ENCODE data around the gene GPC5. TPM values are rescaled to one million over a fixed set of nuclear protein-coding genes. Genes with fewer than 3 reads are reported as not detected.

The GPC5 gene
- total RNA-seq, 1 donor from 2014 or later = 0.99 TPM

- TF ChIP-seq CTCF (IDR thresholded peaks at IDR 0.05) = no peak
- DNase-seq (ENCODE audit: low spot score) = no peak
- H3K4me3 Mint-ChIP-seq (ENCODE audit: unreplicated experiment) = no peak overlapping the region
- H3K27me3 Mint-ChIP-seq (ENCODE audit: low read depth) = no peaks in the 10 kb centered on the region
- peaks cover 10% of the 10 kb centered on the region for H3K4me1 Mint-ChIP-seq (ENCODE audit: low read depth)
- no peak overlapping the region for H3K27ac Mint-ChIP-seq (ENCODE audit: unreplicated experiment)
- H3K36me3 Mint-ChIP-seq (ENCODE audit: low read depth) = no peaks in the 10 kb centered on the region
- H3K9me3 Mint-ChIP-seq (ENCODE audit: low read depth) = peaks cover 14% of the 10 kb centered on the region
These were observed 146.3 kb downstream of the GPC5 start for GRCh38 chr13:91544723-91545122.

- no peaks in the 10 kb centered on the region for H3K36me3 Mint-ChIP-seq (ENCODE audit: low read depth)
- no peaks in the 10 kb centered on the region for H3K4me1 Mint-ChIP-seq (ENCODE audit: low read depth)
- TF ChIP-seq CTCF (IDR thresholded peaks at IDR 0.05) = no peak
- no peak for DNase-seq (ENCODE audit: low spot score)
- peaks cover 25% of the 10 kb centered on the region for H3K9me3 Mint-ChIP-seq (ENCODE audit: low read depth)
- H3K27ac Mint-ChIP-seq (ENCODE audit: unreplicated experiment) = no peak overlapping the region
- no peaks in the 10 kb centered on the region for H3K27me3 Mint-ChIP-seq (ENCODE audit: low read depth)
- H3K4me3 Mint-ChIP-seq (ENCODE audit: unreplicated experiment) = no peak overlapping the region
These were observed 148.5 kb downstream of the GPC5 start for GRCh38 chr13:91546900-91547299.

- no peak for TF ChIP-seq CTCF (IDR thresholded peaks at IDR 0.05)
- Mint-ChIP-seq H3K36me3 (ENCODE audit: low read depth) (peaks cover 2% of the 10 kb centered on the region), H3K4me1 (ENCODE audit: low read depth) (peaks cover 13% of the 10 kb centered on the region), H3K27ac (ENCODE audit: unreplicated experiment) (no peak overlapping the region), H3K9me3 (ENCODE audit: low read depth) (peaks cover 27% of the 10 kb centered on the region), H3K27me3 (ENCODE audit: low read depth) (no peaks in the 10 kb centered on the region), H3K4me3 (ENCODE audit: unreplicated experiment) (no peak overlapping the region)
- DNase-seq (ENCODE audit: low spot score) = no peak
These were observed 155.2 kb downstream of the GPC5 start for GRCh38 chr13:91553584-91553983.

- peaks cover 2% of the 10 kb centered on the region for H3K36me3 Mint-ChIP-seq (ENCODE audit: low read depth)
- no peak for TF ChIP-seq CTCF (IDR thresholded peaks at IDR 0.05)
These were observed 155.7 kb downstream of the GPC5 start for GRCh38 chr13:91554101-91554500.

GRCh38 chr13:91557328-91558090 lies 159.1 kb downstream of the GPC5 start:
- H3K4me3 Mint-ChIP-seq (ENCODE audit: unreplicated experiment) = no peak overlapping the region

More at GRCh38 chr13:91554101-91554500, 155.7 kb downstream of the GPC5 start:
- no peak overlapping the region for H3K27ac Mint-ChIP-seq (ENCODE audit: unreplicated experiment)
- H3K4me3 Mint-ChIP-seq (ENCODE audit: unreplicated experiment) = no peak overlapping the region
- DNase-seq (ENCODE audit: low spot score) = no peak
- H3K9me3 Mint-ChIP-seq (ENCODE audit: low read depth) = peaks cover 25% of the 10 kb centered on the region
- H3K4me1 Mint-ChIP-seq (ENCODE audit: low read depth) = peaks cover 13% of the 10 kb centered on the region
- H3K27me3 Mint-ChIP-seq (ENCODE audit: low read depth) = no peaks in the 10 kb centered on the region

More at GRCh38 chr13:91557328-91558090, 159.1 kb downstream of the GPC5 start:
- peak; percentile 52 for TF ChIP-seq CTCF (IDR thresholded peaks at IDR 0.05)
- no peak for DNase-seq (ENCODE audit: low spot score)
- H3K9me3 Mint-ChIP-seq (ENCODE audit: low read depth) = peaks cover 6% of the 10 kb centered on the region
- H3K27ac Mint-ChIP-seq (ENCODE audit: unreplicated experiment) = no peak overlapping the region
- H3K4me1 Mint-ChIP-seq (ENCODE audit: low read depth) = peaks cover 13% of the 10 kb centered on the region
- H3K27me3 Mint-ChIP-seq (ENCODE audit: low read depth) = no peaks in the 10 kb centered on the region
- H3K36me3 Mint-ChIP-seq (ENCODE audit: low read depth) = no peaks in the 10 kb centered on the region

Measured in chondrocyte (in vitro differentiated cells).